ENCODE results near the gene CUEDC1.

DNA sequence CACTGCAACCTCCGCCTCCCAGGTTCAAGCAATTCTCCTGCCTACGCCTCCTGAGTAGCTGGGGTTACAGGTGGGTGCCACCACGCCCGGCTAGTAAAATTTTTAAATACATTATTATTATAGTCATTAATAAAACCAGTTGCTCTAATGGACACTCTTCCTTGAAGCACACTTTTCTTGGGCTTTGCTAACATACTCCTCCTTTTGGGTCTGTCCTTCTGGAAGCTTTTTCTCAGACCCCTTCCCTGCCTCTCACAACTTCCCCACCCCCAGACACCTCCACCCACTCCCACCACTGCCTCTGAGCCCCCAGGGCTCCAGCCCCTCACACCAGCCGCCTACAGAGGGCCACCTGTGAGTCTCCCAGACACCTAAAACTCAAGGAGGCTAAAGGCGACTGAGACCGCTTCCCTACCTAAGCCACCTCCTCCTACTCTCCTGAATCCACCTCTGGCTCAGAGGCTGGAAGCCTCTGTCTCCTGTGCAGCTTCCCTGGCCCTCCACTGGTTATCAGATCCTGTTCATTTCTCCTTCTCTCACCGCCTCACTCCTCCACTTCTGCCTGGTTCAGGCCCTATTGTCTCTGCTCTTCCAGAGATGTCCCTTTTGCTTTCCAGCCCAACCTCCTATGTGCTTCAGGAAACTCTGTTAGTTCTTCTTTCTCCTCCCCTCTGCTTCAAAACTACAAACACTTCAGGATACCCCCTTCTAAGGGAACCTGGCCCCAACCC lies 2.1 kb upstream of the CUEDC1 start:
- TF ChIP-seq, protein P1, sequence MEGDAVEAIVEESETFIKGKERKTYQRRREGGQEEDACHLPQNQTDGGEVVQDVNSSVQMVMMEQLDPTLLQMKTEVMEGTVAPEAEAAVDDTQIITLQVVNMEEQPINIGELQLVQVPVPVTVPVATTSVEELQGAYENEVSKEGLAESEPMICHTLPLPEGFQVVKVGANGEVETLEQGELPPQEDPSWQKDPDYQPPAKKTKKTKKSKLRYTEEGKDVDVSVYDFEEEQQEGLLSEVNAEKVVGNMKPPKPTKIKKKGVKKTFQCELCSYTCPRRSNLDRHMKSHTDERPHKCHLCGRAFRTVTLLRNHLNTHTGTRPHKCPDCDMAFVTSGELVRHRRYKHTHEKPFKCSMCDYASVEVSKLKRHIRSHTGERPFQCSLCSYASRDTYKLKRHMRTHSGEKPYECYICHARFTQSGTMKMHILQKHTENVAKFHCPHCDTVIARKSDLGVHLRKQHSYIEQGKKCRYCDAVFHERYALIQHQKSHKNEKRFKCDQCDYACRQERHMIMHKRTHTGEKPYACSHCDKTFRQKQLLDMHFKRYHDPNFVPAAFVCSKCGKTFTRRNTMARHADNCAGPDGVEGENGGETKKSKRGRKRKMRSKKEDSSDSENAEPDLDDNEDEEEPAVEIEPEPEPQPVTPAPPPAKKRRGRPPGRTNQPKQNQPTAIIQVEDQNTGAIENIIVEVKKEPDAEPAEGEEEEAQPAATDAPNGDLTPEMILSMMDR (conservative IDR thresholded peaks at IDR 0.05; ENCODE audit: low read depth, low read length), result no peak
- no peak for TF ChIP-seq EZH2 (IDR thresholded peaks at IDR 0.05; ENCODE audit: borderline replicate concordance, low read depth, low read length, poor library complexity, severe bottlenecking)
